ENCODE data around the gene TYRO3. TPM values are rescaled to one million over a fixed set of nuclear protein-coding genes. Genes with fewer than 3 reads are reported as not detected.
"Not testable (repeated sequence)": the region's sequence is repeated elsewhere in the genome, so short reads cannot be mapped to it uniquely, and the experiment has no call there.

TYRO3 gene
- total and polyA plus RNA-seq, 4 donors = 3.4 to 9.8 (median 5.2) TPM

DNA sequence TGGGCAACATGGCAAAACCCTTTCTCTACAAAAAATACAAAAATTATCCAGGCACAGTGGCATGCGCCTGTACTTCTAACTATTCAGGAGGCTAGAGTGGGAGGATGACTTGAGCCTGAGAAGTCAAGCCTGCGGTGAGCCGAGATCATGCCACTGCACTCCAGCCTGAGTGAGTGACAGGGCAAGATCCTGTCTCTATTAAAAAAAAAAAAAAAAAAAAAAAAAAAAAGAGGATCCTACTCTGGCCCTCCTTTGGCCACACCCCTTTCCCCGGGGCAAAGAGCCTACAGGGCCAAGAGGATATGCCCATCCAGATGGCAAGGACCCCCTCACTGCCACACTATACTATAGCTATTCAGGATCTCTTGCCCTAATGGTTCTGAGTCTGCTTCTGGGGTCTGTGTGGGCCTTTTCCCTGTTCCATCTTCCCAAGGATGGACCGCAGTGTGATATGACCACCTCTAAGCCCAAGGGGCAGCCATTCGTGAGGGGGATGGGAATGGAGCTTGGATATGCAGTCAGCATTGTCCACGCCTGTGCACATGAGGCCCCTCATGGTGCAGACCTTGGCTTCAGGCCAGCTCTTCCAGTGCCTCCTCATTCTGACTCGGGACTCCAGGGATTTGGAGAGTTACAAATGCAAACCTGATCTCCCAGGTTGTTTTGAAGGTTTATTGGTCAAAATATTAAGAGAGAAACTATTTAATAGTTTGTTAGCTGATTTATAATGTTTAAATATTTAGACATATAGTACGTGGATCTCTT lies 7.3 kb downstream of the TYRO3 start:
- no peak for DNase-seq
- 89 to 91% methylated on average over 9 of the region's 9 CpGs for WGBS, 2 donors
- Histone ChIP-seq H3K4me3 (ENCODE audit: low read length in 2 of 2) (no peak overlapping the region), H3K27me3 (ENCODE audit: control insufficient read depth in 1 of 2, insufficient read depth in 2 of 2, low read length in 1 of 2) (no peaks in the 10 kb centered on the region), H3K27ac (ENCODE audit: low read depth in 1 of 2, low read length in 2 of 2) (no peak overlapping the region), H3K36me3 (ENCODE audit: control insufficient read depth in 1 of 2, insufficient read depth in 2 of 2, low read length in 1 of 2) (no peaks in the 10 kb centered on the region), H3K9me3 (ENCODE audit: control insufficient read depth, low read length) (no peaks in the 10 kb centered on the region), H3K4me1 (ENCODE audit: control insufficient read depth in 1 of 2, insufficient read depth in 2 of 2, low read length in 2 of 2) (no peaks in the 10 kb centered on the region)
- no peak for ATAC-seq (ENCODE audit: low FRiP score)
- intact Hi-C loops (cut with DNase I) = no loop called here

DNA sequence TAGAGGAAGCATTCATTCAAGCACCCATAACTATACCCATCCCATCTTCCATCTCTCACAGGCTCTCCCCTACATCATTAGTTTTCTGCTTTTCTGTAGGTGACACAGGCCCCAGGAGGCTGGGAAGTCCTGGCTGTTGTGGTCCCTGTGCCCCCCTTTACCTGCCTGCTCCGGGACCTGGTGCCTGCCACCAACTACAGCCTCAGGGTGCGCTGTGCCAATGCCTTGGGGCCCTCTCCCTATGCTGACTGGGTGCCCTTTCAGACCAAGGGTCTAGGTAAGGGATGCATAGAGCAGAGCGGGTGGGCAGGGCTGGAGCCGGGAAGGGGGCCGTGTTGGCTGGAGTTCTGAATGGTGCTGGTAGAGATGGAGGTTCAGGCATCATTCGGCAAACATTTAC lies 8.2 kb downstream of the TYRO3 start:
- no peak overlapping the region for H3K4me3 ChIP-seq (ENCODE audit: low read length in 2 of 2)
- DNase-seq (no peak), ATAC-seq (ENCODE audit: low FRiP score) (no peak)
- no peaks in the 10 kb centered on the region for H3K27me3 ChIP-seq (ENCODE audit: control insufficient read depth in 1 of 2, insufficient read depth in 2 of 2, low read length in 1 of 2)
- intact Hi-C loops (cut with DNase I) = no loop called here
- no peak overlapping the region for H3K27ac ChIP-seq (ENCODE audit: low read depth in 1 of 2, low read length in 2 of 2)
- no peaks in the 10 kb centered on the region for H3K9me3 ChIP-seq (ENCODE audit: control insufficient read depth, low read length)
- WGBS, 2 donors = 97 to 98% methylated on average over 6 of the region's 6 CpGs
- no peaks in the 10 kb centered on the region for H3K36me3 ChIP-seq (ENCODE audit: control insufficient read depth in 1 of 2, insufficient read depth in 2 of 2, low read length in 1 of 2)
- H3K4me1 ChIP-seq (ENCODE audit: control insufficient read depth in 1 of 2, insufficient read depth in 2 of 2, low read length in 2 of 2) = no peaks in the 10 kb centered on the region

DNA sequence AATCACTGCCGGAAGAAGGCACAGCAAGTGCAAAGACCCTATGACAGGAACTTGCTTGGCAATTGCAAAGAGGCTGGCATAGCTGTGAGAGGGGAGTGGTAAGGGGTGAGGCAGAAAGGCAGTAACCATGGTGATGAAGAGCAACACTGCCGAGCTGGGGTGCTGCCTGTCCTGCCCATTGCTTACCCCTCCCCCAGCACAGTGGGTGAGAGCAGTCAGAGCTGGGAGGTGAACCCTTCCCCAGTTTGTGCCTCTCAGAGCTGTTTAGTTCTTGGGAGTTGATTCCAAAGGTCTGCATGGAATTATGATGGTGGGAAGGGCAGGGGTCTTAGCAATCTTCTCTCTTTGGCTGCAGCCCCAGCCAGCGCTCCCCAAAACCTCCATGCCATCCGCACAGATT lies 8.8 kb downstream of the TYRO3 start:
- no peaks in the 10 kb centered on the region for H3K36me3 ChIP-seq (ENCODE audit: control insufficient read depth in 1 of 2, insufficient read depth in 2 of 2, low read length in 1 of 2)
- no peak overlapping the region for H3K4me3 ChIP-seq (ENCODE audit: low read length in 2 of 2)
- H3K27me3 ChIP-seq (ENCODE audit: control insufficient read depth in 1 of 2, insufficient read depth in 2 of 2, low read length in 1 of 2) = no peaks in the 10 kb centered on the region
- DNase-seq (no peak), ATAC-seq (ENCODE audit: low FRiP score) (no peak)
- H3K27ac ChIP-seq (ENCODE audit: low read depth in 1 of 2, low read length in 2 of 2) = no peak overlapping the region
- no peaks in the 10 kb centered on the region for H3K9me3 ChIP-seq (ENCODE audit: control insufficient read depth, low read length)
- H3K4me1 ChIP-seq (ENCODE audit: control insufficient read depth in 1 of 2, insufficient read depth in 2 of 2, low read length in 2 of 2) = no peaks in the 10 kb centered on the region
- WGBS, 2 donors = 92 to 95% methylated on average over 4 of the region's 4 CpGs
- intact Hi-C loops (cut with DNase I) = no loop called here

DNA sequence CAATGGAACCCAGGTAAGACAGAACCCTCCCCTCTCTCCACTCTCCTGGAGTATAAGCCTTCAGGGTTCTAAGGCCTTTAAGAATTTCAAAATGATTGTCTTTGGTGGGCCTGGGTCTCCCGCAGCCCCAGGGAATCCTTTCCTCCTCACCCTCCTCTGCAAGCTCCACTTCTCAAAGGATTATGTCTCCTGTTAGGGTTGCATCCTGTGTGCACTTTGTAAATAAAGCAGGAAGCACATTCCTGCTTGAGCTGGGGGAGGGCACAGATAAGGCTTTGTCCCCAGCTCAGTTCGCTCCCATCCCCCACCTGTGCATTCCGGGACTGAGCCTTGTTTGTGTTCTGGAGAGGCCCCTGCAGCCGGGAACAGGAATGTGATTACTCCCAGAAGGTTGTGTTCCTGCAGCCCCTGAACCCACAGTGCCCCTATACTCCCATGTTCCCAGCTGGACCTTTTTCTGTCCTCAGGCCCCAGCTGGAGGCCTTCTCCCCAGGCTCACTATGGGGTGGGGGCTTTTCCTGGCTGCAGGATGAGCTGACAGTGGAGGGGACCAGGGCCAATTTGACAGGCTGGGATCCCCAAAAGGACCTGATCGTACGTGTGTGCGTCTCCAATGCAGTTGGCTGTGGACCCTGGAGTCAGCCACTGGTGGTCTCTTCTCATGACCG lies 9.5 kb downstream of the TYRO3 start:
- no peak overlapping the region for H3K4me3 ChIP-seq (ENCODE audit: low read length in 2 of 2)
- H3K9me3 ChIP-seq (ENCODE audit: control insufficient read depth, low read length) = no peaks in the 10 kb centered on the region
- WGBS, 2 donors = 81 to 87% methylated on average over 8 of the region's 8 CpGs
- no peaks in the 10 kb centered on the region for H3K4me1 ChIP-seq (ENCODE audit: control insufficient read depth in 1 of 2, insufficient read depth in 2 of 2, low read length in 2 of 2)
- no peaks in the 10 kb centered on the region for H3K36me3 ChIP-seq (ENCODE audit: control insufficient read depth in 1 of 2, insufficient read depth in 2 of 2, low read length in 1 of 2)
- DNase-seq (no peak), ATAC-seq (ENCODE audit: low FRiP score) (no peak)
- intact Hi-C loops (cut with DNase I) = no loop called here
- H3K27ac ChIP-seq (ENCODE audit: low read depth in 1 of 2, low read length in 2 of 2) = no peak overlapping the region
- no peaks in the 10 kb centered on the region for H3K27me3 ChIP-seq (ENCODE audit: control insufficient read depth in 1 of 2, insufficient read depth in 2 of 2, low read length in 1 of 2)

DNA sequence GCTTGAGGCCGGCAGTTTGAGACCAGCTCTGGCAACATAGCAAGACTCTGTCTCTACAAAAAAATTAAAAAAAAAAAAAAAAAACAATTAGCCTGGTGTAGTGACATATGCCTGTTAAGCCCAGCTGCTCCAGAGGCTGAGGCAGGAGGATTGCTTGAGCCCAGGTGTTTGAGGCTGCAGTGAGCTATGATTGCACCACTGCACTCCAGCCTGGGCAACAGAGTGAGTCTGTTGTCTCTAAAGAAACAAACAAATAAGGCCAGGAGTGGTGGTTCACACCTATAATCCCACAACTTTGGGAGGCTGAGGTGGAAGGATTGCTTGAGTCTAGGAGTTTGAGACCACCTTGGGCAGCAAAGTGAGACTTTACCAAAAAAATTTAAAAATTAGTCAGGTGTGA lies 10.2 kb downstream of the TYRO3 start:
- intact Hi-C loops (cut with DNase I) = not testable (repeated sequence)

DNA sequence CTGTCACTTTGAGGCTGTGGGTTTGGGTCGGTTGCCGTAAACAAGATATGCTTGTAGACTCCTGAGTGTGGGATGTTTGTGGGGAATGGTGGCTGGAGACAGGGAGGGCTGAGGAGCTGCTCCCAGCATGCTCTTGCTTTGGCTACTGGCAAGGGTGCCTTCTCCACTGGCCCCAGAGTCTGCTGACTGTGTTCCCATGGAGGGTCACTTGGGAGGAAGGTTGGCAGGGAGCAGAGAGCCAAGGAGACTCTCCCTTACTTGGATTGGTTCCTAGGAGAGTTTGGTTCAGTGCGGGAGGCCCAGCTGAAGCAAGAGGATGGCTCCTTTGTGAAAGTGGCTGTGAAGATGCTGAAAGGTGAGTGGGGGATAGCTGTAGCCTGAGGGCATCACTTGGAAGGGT lies 11.8 kb downstream of the TYRO3 start:
- ATAC-seq (ENCODE audit: low FRiP score) (no peak), DNase-seq (no peak)
- H3K9me3 ChIP-seq (ENCODE audit: control insufficient read depth, low read length) = no peaks in the 10 kb centered on the region
- H3K4me1 ChIP-seq (ENCODE audit: control insufficient read depth in 1 of 2, insufficient read depth in 2 of 2, low read length in 2 of 2) = no peaks in the 10 kb centered on the region
- no peaks in the 10 kb centered on the region for H3K36me3 ChIP-seq (ENCODE audit: control insufficient read depth in 1 of 2, insufficient read depth in 2 of 2, low read length in 1 of 2)
- intact Hi-C loops (cut with DNase I) = no loop called here
- 84 to 88% methylated on average over 3 of the region's 3 CpGs for WGBS, 2 donors
- H3K27me3 ChIP-seq (ENCODE audit: control insufficient read depth in 1 of 2, insufficient read depth in 2 of 2, low read length in 1 of 2) = no peaks in the 10 kb centered on the region
- no peak overlapping the region for H3K27ac ChIP-seq (ENCODE audit: low read depth in 1 of 2, low read length in 2 of 2)
- H3K4me3 ChIP-seq (ENCODE audit: low read length in 2 of 2) = no peak overlapping the region

More for the DNA sequence above, 10.2 kb downstream of the TYRO3 start:
- H3K4me3 ChIP-seq (ENCODE audit: low read length in 2 of 2); H3K4me1 ChIP-seq (ENCODE audit: control insufficient read depth in 1 of 2, insufficient read depth in 2 of 2, low read length in 2 of 2); ATAC-seq (ENCODE audit: low FRiP score); H3K27me3 ChIP-seq (ENCODE audit: control insufficient read depth in 1 of 2, insufficient read depth in 2 of 2, low read length in 1 of 2); H3K36me3 ChIP-seq (ENCODE audit: control insufficient read depth in 1 of 2, insufficient read depth in 2 of 2, low read length in 1 of 2); H3K27ac ChIP-seq (ENCODE audit: low read depth in 1 of 2, low read length in 2 of 2); DNase-seq; H3K9me3 ChIP-seq (ENCODE audit: control insufficient read depth, low read length): not testable (repeated sequence)
- WGBS, 2 donors = 70 to 88% methylated on average over 1 of the region's 1 CpG

DNA sequence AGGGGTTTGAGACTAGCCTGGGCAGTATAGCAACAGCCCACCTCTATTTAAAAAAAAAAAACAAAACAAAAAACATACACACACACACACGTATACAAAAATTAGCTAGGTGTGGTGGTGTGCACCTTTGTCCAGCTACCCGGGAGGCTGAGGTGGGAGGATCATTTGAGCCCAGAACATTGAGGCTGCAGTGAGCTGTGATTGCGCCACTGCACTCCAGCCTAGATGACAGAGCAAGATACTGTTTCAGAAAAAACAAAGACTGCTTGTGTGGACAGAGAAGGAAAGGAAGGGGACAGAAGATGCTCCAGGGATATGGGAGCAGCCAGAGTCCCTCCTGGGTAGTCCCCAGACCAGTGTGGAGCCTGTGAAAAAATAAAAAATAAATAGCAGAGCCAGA lies 12.9 kb downstream of the TYRO3 start:
- ATAC-seq (ENCODE audit: low FRiP score) (no peak), DNase-seq (no peak)
- 96% methylated on average over 3 of the region's 3 CpGs for WGBS, 2 donors
- Histone ChIP-seq H3K9me3 (ENCODE audit: control insufficient read depth, low read length) (no peaks in the 10 kb centered on the region), H3K4me3 (ENCODE audit: low read length in 2 of 2) (no peak overlapping the region), H3K27ac (ENCODE audit: low read depth in 1 of 2, low read length in 2 of 2) (no peak overlapping the region), H3K27me3 (ENCODE audit: control insufficient read depth in 1 of 2, insufficient read depth in 2 of 2, low read length in 1 of 2) (no peaks in the 10 kb centered on the region), H3K36me3 (ENCODE audit: control insufficient read depth in 1 of 2, insufficient read depth in 2 of 2, low read length in 1 of 2) (no peaks in the 10 kb centered on the region), H3K4me1 (ENCODE audit: control insufficient read depth in 1 of 2, insufficient read depth in 2 of 2, low read length in 2 of 2) (no peaks in the 10 kb centered on the region)
- intact Hi-C loops (cut with DNase I) = no loop called here

DNA sequence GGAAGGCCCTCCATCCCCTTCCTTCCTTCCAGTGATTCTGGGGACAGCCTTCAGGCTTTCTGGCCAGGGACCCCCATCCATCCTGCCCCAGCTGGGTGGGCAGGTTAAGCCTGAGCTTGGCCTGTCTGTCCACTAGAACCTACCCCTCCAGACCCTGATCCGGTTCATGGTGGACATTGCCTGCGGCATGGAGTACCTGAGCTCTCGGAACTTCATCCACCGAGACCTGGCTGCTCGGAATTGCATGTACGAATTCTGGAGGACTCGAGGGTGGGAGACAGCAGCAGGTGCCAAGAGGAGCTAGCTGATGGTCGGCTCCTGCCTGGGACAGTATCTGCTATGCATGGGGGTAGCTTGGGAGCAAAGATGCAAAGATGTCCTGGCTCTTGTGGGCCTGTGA lies 13.9 kb downstream of the TYRO3 start:
- no peak for DNase-seq
- intact Hi-C loops (cut with DNase I) = no loop called here
- no peaks in the 10 kb centered on the region for H3K9me3 ChIP-seq (ENCODE audit: control insufficient read depth, low read length)
- no peaks in the 10 kb centered on the region for H3K36me3 ChIP-seq (ENCODE audit: control insufficient read depth in 1 of 2, insufficient read depth in 2 of 2, low read length in 1 of 2)
- no peaks in the 10 kb centered on the region for H3K4me1 ChIP-seq (ENCODE audit: control insufficient read depth in 1 of 2, insufficient read depth in 2 of 2, low read length in 2 of 2)
- no peak for ATAC-seq (ENCODE audit: low FRiP score)
- 94 to 95% methylated on average over 8 of the region's 8 CpGs for WGBS, 2 donors
- no peak overlapping the region for H3K27ac ChIP-seq (ENCODE audit: low read depth in 1 of 2, low read length in 2 of 2)
- no peaks in the 10 kb centered on the region for H3K27me3 ChIP-seq (ENCODE audit: control insufficient read depth in 1 of 2, insufficient read depth in 2 of 2, low read length in 1 of 2)
- no peak overlapping the region for H3K4me3 ChIP-seq (ENCODE audit: low read length in 2 of 2)

DNA sequence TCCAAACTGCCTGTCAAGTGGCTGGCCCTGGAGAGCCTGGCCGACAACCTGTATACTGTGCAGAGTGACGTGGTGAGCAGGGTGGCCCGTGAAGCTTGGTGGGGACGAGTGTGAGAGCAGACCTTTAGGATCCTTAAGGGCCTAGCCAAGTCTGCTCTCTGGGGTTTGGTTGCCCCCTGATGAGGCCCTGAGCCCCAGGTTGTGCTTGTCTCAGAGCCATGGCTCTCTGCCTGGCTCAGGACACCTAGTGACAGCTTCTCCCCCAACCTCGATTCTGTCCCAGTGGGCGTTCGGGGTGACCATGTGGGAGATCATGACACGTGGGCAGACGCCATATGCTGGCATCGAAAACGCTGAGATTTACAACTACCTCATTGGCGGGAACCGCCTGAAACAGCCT lies 14.4 kb downstream of the TYRO3 start:
- WGBS, 2 donors = 91 to 94% methylated on average over 13 of the region's 13 CpGs
- Histone ChIP-seq H3K4me1 (ENCODE audit: control insufficient read depth in 1 of 2, insufficient read depth in 2 of 2, low read length in 2 of 2) (no peaks in the 10 kb centered on the region), H3K9me3 (ENCODE audit: control insufficient read depth, low read length) (no peaks in the 10 kb centered on the region), H3K36me3 (ENCODE audit: control insufficient read depth in 1 of 2, insufficient read depth in 2 of 2, low read length in 1 of 2) (no peaks in the 10 kb centered on the region), H3K27ac (ENCODE audit: low read depth in 1 of 2, low read length in 2 of 2) (no peak overlapping the region), H3K27me3 (ENCODE audit: control insufficient read depth in 1 of 2, insufficient read depth in 2 of 2, low read length in 1 of 2) (no peaks in the 10 kb centered on the region), H3K4me3 (ENCODE audit: low read length in 2 of 2) (no peak overlapping the region)
- intact Hi-C loops (cut with DNase I) = no loop called here
- no peak for ATAC-seq (ENCODE audit: low FRiP score)
- no peak for DNase-seq
